Central memory CD8-positive, alpha-beta T cell (primary cell): ENCODE data around the gene FGF14.

Experiments used
- ATAC-seq: fragments of 150-1000 bp; cut with Tn5 transposase; replicated peaks from 2 replicates; pipeline ENCODE4 v1.10.0; 2022; ENCODE audit warnings: mild to moderate bottlenecking, moderate FRiP score, moderate number of reproducible peaks; ENCODE audit not compliant: poor library complexity, severe bottlenecking; ENCODE audit errors: extremely low read depth
- DNase-seq, 2 donors: peaks; one replicate each; pipeline ENCODE4 v3.0.0; 2021; ENCODE audit warnings: low spot score in 2 of 2
- H3K27ac Mint-ChIP-seq: one replicate; pipeline ENCODE4 v1.8.0; 2022; ENCODE audit warnings: low read depth, mild to moderate bottlenecking, moderate library complexity, mixed read lengths
- H3K27me3 Mint-ChIP-seq: one replicate; pipeline ENCODE4 v1.8.0; 2022; ENCODE audit warnings: mixed read lengths
- H3K36me3 Mint-ChIP-seq: one replicate; pipeline ENCODE4 v1.8.0; 2022; ENCODE audit warnings: mild to moderate bottlenecking, moderate library complexity, mixed read lengths; ENCODE audit not compliant: insufficient read depth
- H3K4me1 Mint-ChIP-seq: one replicate; pipeline ENCODE4 v1.8.0; 2022; ENCODE audit warnings: mixed read lengths
- H3K4me3 Mint-ChIP-seq: one replicate; pipeline ENCODE4 v1.8.0; 2022; ENCODE audit warnings: mild to moderate bottlenecking, moderate library complexity, mixed read lengths
- H3K9me3 Mint-ChIP-seq: one replicate; pipeline ENCODE4 v1.8.0; 2022; ENCODE audit warnings: mixed read lengths

The FGF14 gene

DNA sequence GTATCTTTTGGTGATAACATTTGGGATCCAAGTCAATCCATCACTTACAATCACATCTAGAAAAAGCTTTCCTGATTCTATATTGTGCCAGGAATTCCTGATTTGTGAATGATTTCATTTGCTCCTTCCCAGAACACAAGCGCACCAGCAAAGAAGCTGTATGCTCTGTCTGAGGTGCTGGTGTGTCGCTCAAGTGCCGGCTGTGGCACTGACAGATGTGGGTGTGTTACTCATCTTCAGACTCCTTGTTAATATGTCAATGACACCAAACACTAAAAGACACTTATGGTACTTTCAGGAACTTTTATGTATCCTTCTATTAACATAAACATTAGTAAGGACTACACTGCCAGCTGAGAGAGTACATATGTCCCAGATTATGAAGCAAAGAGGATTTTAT, 520.3 kb downstream of the FGF14 start:
- Mint-ChIP-seq H3K4me3 (no peak overlapping the region), H3K4me1 (no peaks in the 10 kb centered on the region), H3K9me3 (no peaks in the 10 kb centered on the region), H3K27ac (no peak overlapping the region), H3K36me3 (no peaks in the 10 kb centered on the region), H3K27me3 (no peaks in the 10 kb centered on the region)
- DNase-seq: no peak
- ATAC-seq: no peak

GRCh38 chr13:101880581-101880980, 521.3 kb downstream of the FGF14 start:
- Mint-ChIP-seq H3K4me1 (no peaks in the 10 kb centered on the region), H3K4me3 (no peak overlapping the region), H3K27me3 (no peaks in the 10 kb centered on the region), H3K9me3 (no peaks in the 10 kb centered on the region), H3K27ac (no peak overlapping the region), H3K36me3 (no peaks in the 10 kb centered on the region)
- DNase-seq (no peak), ATAC-seq (no peak)

GRCh38 chr13:101876951-101877350, 524.9 kb downstream of the FGF14 start:
- Mint-ChIP-seq H3K9me3 (no peaks in the 10 kb centered on the region), H3K27me3 (no peaks in the 10 kb centered on the region), H3K4me3 (no peak overlapping the region), H3K4me1 (no peaks in the 10 kb centered on the region), H3K36me3 (no peaks in the 10 kb centered on the region), H3K27ac (no peak overlapping the region)
- no peak for ATAC-seq
- no peak for DNase-seq

DNA sequence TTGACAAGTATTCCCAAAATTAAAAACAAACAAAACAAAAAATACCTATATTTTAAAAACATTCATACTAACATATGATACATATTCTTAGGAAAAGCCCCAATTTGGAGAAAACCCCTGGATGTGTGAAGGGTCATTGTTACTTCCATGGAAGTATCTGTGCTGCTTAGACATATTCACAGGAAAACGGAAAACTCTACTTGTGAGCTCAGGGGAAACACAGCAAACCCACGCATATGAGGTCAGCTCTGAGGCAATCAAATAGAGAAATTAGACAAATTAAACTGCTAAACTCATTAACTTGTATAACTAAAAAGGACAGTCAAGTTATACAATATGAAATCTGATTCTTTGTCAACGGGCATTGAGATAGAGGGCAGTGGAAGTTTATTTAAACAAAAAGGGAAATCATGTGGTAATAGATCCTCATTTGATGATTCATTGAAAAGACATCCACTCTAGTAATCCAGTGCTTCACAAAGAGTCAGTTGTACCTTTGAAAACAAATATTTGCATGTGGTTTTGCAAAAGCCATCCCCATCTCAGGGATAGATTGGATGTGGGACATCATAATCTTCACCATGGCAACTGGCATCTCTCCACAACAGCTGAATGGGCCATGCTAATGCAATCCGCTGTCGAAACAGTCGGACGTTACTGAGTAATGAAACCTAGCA, 526.0 kb downstream of the FGF14 start:
- H3K27ac Mint-ChIP-seq: no peak overlapping the region
- ATAC-seq: no peak
- no peak overlapping the region for H3K4me3 Mint-ChIP-seq

DNA sequence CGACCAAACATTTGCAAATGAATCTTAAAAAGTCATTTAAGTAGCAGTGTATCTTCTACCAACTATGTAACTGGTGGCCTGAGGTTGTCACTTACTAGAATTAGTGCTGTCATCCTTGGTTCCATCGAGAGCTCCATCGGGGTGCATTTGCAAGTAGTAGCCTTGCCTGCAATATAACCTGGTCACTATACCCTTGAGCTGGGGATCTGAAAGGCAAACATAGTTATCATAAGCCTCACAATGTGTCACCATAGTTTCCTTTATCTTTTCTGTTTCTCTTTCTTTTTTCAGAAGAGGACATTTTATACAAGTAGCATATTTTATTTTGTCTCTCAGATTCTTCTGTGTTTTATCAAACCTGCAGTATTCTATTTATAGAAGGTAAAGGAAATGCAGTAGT, 526.8 kb downstream of the FGF14 start:
- H3K4me1 Mint-ChIP-seq: no peaks in the 10 kb centered on the region
- H3K9me3 Mint-ChIP-seq: no peaks in the 10 kb centered on the region
- no peaks in the 10 kb centered on the region for H3K27me3 Mint-ChIP-seq

More for the DNA sequence above, 526.0 kb downstream of the FGF14 start:
- Mint-ChIP-seq H3K4me1 (no peaks in the 10 kb centered on the region), H3K36me3 (no peaks in the 10 kb centered on the region), H3K27me3 (no peaks in the 10 kb centered on the region), H3K9me3 (no peaks in the 10 kb centered on the region)
- DNase-seq: no peak

GRCh38 chr13:101869553-101869952, 532.3 kb downstream of the FGF14 start:
- Mint-ChIP-seq H3K4me3 (no peak overlapping the region), H3K4me1 (no peaks in the 10 kb centered on the region), H3K9me3 (no peaks in the 10 kb centered on the region), H3K36me3 (no peaks in the 10 kb centered on the region), H3K27ac (no peak overlapping the region), H3K27me3 (no peaks in the 10 kb centered on the region)
- DNase-seq: no peak
- no peak for ATAC-seq

More for the DNA sequence above, 526.8 kb downstream of the FGF14 start:
- DNase-seq (no peak), ATAC-seq (no peak)
- H3K4me3 Mint-ChIP-seq: no peak overlapping the region
- no peak overlapping the region for H3K27ac Mint-ChIP-seq
- no peaks in the 10 kb centered on the region for H3K36me3 Mint-ChIP-seq

DNA sequence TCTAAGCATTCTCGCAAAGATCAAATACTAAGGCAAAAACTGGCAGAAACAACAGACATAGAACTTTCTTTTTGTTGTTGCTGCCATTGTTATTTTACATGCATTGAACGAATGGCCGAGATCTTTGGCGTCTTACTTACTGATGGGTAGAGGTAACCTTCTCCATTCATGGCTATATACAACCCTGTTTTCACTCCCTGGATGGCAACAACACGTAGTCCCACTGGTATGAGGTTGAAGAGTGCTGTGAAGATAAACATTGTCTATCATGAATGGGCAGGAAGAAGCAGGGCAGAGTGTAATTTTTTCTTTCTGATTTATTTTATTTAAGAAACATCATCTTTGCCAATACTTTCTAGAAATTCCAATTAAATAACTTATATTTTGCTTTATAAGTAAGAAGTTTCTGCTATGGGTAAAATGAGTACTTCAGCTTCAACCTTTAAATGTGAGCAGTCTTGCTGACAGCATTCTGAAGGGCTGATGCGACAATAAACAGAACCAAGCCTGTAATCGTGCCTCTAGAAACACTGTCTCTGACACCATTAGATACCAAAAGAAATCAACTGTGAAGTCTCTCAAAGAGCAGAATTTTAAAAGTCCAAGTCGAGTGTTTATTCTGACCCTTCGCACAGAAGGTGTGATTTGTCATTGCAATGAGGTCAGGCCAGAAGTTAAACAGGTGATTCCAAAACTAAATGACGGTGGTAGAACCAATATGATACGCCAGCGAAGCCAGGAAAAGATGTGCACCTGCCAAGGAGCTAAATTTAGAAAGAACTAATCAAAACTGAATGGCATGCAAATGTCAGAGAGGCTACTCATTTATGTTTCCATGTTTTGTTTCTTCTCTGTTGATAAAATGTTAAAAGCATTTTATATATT, 533.0 kb downstream of the FGF14 start:
- H3K27ac Mint-ChIP-seq: no peak overlapping the region
- H3K4me1 Mint-ChIP-seq: no peaks in the 10 kb centered on the region
- H3K36me3 Mint-ChIP-seq: no peaks in the 10 kb centered on the region
- no peaks in the 10 kb centered on the region for H3K9me3 Mint-ChIP-seq
- DNase-seq (no peak), ATAC-seq (no peak)
- H3K4me3 Mint-ChIP-seq: no peak overlapping the region
- H3K27me3 Mint-ChIP-seq: no peaks in the 10 kb centered on the region

DNA sequence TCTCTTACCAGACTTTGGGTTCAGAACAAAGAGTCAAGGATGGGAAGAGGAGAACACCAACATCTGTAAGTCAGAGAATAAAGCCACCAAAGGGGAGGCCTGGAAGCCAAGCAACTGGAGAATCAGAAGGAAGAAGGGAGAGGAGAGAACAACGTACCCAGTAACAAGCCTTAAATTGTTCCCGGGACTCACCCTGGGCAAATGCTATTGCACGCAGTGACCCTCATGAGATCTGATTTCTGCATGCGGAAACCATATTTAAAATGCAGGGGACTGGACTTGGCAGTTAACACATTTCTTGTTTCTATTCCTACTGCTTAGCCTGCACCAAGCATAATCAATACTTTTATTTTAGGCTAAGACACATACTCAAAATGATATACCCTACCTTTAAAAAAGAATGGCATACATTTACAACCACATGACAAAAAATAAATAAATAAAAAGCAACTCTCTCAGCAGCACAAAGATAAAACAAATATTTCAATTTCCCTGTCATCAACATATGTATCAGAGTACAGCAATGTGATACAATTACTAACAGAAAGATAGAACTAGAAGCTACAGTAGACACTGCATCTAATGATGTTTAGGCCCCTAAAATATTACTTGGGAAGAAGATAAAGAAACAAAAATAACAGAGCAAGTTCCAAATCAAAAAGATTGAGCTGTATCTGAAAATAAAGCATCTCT, 534.8 kb downstream of the FGF14 start:
- Mint-ChIP-seq H3K36me3 (no peaks in the 10 kb centered on the region), H3K4me1 (no peaks in the 10 kb centered on the region), H3K4me3 (no peak overlapping the region), H3K9me3 (no peaks in the 10 kb centered on the region), H3K27me3 (no peaks in the 10 kb centered on the region), H3K27ac (no peak overlapping the region)
- no peak for ATAC-seq
- no peak for DNase-seq

DNA sequence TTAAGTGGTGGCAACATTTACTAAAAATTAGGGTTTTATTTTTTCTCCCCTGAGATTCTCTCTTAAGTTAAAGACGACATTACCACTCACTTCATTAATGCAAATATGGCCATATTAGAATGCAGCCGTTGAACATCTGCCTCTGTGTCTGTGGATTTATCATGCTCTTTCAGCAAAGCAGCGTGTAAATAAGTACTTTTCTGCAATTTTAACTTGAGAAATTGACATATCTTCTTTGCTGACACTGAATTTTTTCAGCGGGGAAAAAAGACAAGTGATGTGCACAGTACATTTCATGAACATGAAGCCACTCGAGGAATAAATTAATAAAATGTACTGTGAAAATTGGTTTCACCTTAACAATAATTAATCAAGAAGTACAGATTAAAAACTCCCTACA, 543.0 kb downstream of the FGF14 start:
- ATAC-seq: no peak
- no peaks in the 10 kb centered on the region for H3K27me3 Mint-ChIP-seq
- no peak overlapping the region for H3K27ac Mint-ChIP-seq
- H3K4me3 Mint-ChIP-seq: no peak overlapping the region
- no peaks in the 10 kb centered on the region for H3K4me1 Mint-ChIP-seq
- H3K36me3 Mint-ChIP-seq: no peaks in the 10 kb centered on the region
- no peaks in the 10 kb centered on the region for H3K9me3 Mint-ChIP-seq
- DNase-seq: no peak

DNA sequence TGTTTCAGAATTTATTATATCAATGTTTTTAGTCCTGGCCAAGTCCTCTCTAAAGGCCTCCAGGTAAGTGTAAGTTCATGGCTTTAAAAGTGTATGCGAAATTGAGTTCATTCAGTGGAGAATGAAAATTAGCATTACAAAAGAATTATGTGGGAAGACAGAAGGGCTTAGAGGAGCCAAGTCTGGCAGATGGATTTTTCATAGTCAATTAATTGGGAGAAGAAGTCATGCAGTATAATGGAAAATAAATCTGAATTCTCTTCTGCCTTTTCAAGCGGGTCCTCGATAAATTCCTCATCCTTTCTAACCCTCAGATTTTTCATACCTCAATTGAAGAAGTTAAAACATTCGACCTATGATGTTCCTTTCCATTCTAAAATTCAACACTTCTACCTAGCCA, 555.1 kb downstream of the FGF14 start:
- no peaks in the 10 kb centered on the region for H3K36me3 Mint-ChIP-seq
- H3K27ac Mint-ChIP-seq: no peak overlapping the region
- ATAC-seq: no peak
- no peak overlapping the region for H3K4me3 Mint-ChIP-seq
- no peak for DNase-seq
- H3K4me1 Mint-ChIP-seq: no peaks in the 10 kb centered on the region
- H3K9me3 Mint-ChIP-seq: no peaks in the 10 kb centered on the region
- H3K27me3 Mint-ChIP-seq: no peaks in the 10 kb centered on the region

DNA sequence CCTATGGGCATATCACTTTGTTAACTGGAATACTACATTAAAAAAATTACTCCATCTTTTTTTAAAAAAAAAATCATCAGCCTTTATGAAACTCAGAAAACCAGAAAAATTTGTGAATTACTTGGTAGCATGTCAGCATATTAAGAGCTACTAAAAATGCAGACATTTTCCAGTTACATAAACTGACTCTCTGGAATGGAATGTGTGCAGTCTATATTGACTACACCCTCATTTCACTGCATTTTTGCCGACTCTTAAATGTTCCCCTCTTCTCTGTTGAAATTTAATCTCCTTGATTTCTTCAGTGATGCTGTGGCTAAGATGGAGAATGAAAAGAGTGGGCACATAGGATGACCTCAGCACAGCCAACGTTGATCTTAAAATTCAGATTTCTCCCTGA, 555.6 kb downstream of the FGF14 start:
- Mint-ChIP-seq H3K4me1 (no peaks in the 10 kb centered on the region), H3K27me3 (no peaks in the 10 kb centered on the region), H3K4me3 (no peak overlapping the region), H3K36me3 (no peaks in the 10 kb centered on the region), H3K27ac (no peak overlapping the region), H3K9me3 (no peaks in the 10 kb centered on the region)
- ATAC-seq: no peak
- no peak for DNase-seq

DNA sequence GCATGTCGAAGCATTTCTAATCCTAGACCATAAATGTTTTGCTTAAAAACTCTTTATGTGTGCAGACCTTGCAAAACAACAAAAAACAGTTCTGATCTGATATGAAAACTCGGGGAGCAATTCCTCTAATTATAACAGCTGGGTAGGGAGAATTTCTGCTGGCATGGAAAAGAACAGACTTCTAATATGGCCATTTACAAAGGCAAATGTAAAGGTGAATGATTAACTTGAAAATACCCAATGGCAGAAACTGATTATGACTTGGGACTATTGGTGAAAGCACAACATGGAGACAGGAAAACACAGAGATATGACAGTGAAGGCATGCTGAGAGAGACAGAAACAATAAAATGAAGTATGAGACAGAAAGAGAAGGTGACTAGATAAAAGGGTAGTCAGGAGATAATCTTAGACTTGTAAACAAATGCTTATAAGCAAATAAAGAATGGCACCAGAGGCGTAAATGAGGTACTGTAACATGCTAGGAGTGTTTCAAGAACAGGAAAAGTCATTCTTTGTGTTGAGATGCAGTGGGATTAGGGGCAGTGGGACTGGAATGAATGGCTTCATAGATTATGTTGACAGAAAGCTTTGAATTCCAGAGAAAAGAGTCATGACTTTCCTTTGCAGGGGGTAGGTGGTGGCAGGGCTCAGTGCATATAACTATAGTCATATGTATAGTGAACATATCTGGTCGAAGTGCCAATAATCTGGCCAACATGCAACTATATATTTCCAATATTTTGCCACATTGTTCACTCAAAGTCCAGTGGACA, 556.4 kb downstream of the FGF14 start:
- no peaks in the 10 kb centered on the region for H3K9me3 Mint-ChIP-seq
- H3K27ac Mint-ChIP-seq: no peak overlapping the region
- no peaks in the 10 kb centered on the region for H3K4me1 Mint-ChIP-seq
- H3K27me3 Mint-ChIP-seq: no peaks in the 10 kb centered on the region
- DNase-seq (no peak), ATAC-seq (no peak)
- no peak overlapping the region for H3K4me3 Mint-ChIP-seq
- no peaks in the 10 kb centered on the region for H3K36me3 Mint-ChIP-seq
